Activated CD4-positive, alpha-beta T cell treated with anti-CD3 and anti-CD28 coated beads for 36 hours (primary cell): ENCODE data around the gene CPN2. TPM values are rescaled to one million over a fixed set of nuclear protein-coding genes. Genes with fewer than 3 reads are reported as not detected.

Experiments
- ATAC-seq: fragments of 200-7000 bp; cut with Tn5 transposase; one replicate; pipeline ENCODE4 v1.10.0; 2021; ENCODE audit warnings: mild to moderate bottlenecking, moderate library complexity
- CTCF ChIA-PET: fragments of 350-600 bp; sonication (Branson Sonifier 250); formaldehyde crosslinking; loops from one replicate; lab custom pipeline; 2021; ENCODE audit warnings: antibody characterized with exemption; lab: Charles Lee
- POLR2A ChIA-PET: fragments of 350-600 bp; sonication (Branson Sonifier 250); formaldehyde crosslinking; loops from one replicate; lab custom pipeline; 2021; ENCODE audit warnings: antibody characterized with exemption, inconsistent platforms; lab: Charles Lee
- DNase-seq: peaks from one replicate; pipeline ENCODE4 v3.0.0-alpha.2; 2020
- H3K27ac Mint-ChIP-seq: one replicate; pipeline ENCODE4 v1.8.0; 2021; ENCODE audit warnings: mixed read lengths
- H3K27me3 Mint-ChIP-seq: one replicate; pipeline ENCODE4 v1.8.0; 2021; ENCODE audit warnings: mixed read lengths
- H3K36me3 Mint-ChIP-seq: one replicate; pipeline ENCODE4 v1.8.0; 2021; ENCODE audit warnings: low read depth, mixed read lengths
- H3K4me1 Mint-ChIP-seq: one replicate; pipeline ENCODE4 v1.8.0; 2021; ENCODE audit warnings: mixed read lengths
- H3K4me3 Mint-ChIP-seq: one replicate; pipeline ENCODE4 v1.8.0; 2021; ENCODE audit warnings: mild to moderate bottlenecking, moderate library complexity, mixed read lengths
- H3K9me3 Mint-ChIP-seq: one replicate; pipeline ENCODE4 v1.8.0; 2021; ENCODE audit warnings: low read depth, mixed read lengths
- intact Hi-C, 2 experiments: fragments of 100-400 bp; cut with DNase I in 1 of 2; cut with micrococcal nuclease in 1 of 2; formaldehyde crosslinking; loops; one replicate each; pipeline versions ENCODE4 v1.14.2 to v1.15.1; 2022 to 2024; cut with DNase I, micrococcal nuclease
- total RNA-seq, 2 experiments: library from RNA; stranded (reverse); gene quantifications; one replicate each; pipeline ENCODE4 v1.2.3, GENCODE V29; 2021

Gene CPN2
- total RNA-seq, 2 experiments from 2014 or later = not detected

DNA sequence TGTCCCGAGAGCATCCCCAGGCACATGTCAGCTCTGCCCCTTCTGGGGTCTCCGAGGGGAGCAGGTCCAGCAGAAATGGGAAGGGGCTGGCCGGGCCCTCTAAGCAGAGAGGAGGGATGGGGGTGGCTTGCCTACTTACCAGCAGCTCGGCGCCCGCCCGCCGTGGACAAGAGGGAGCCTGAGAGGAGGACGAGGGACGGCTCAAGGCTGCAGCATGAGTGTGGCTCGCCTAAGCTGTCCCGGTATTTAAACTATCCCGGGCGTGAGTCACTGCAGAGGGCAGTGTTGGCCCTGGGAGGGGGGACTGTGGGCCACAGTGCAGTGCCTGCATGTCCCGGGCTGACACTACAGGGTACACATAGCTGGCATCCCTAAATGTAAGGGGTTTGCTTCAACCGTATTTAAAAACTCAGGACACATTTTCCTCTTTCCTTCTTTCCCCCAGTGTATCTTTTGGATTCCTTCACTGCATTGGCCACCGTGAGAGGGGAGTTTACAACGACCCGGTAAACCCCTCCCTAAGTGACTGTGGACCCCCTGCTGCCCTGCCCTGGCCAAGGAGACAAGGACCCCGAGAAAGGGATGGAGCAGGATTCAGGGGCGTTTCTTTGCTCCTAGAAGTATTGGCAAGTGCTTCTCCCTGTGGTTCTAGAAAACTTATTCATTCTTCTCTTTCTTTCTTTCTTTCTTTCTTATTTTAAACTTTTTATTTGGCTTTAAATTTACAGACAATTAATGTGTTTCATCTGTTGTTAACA is 18.6 kb upstream of the CPN2 start, which contains the start of gene LRRC15:
Gene LRRC15, minus strand, starts transcription at position 222 of the 758 bp plus-strand sequence. CDS start 8,700 bp downstream, outside the sequence.
- Mint-ChIP-seq H3K27me3 (peaks cover 26% of the 10 kb centered on the region), H3K36me3 (no peaks in the 10 kb centered on the region), H3K4me1 (no peaks in the 10 kb centered on the region), H3K9me3 (no peaks in the 10 kb centered on the region), H3K27ac (no peak within 1 kb of the TSS), H3K4me3 (no peak within 1 kb of the TSS)
- intact Hi-C loops = no loop called here
- ChIA-PET CTCF (no interaction called here), POLR2A (no interaction called here)
- ATAC-seq (no peak), DNase-seq (no peak)

GRCh38 chr3:194368918-194369317 is 17.8 kb upstream of the CPN2 start:
- Mint-ChIP-seq H3K36me3 (no peaks in the 10 kb centered on the region), H3K4me3 (no peak overlapping the region), H3K27ac (no peak overlapping the region), H3K9me3 (no peaks in the 10 kb centered on the region), H3K27me3 (peaks cover 26% of the 10 kb centered on the region), H3K4me1 (no peaks in the 10 kb centered on the region)
- ChIA-PET CTCF (no interaction called here), POLR2A (no interaction called here)
- ATAC-seq = no peak
- intact Hi-C loops = no loop called here
- no peak for DNase-seq

DNA sequence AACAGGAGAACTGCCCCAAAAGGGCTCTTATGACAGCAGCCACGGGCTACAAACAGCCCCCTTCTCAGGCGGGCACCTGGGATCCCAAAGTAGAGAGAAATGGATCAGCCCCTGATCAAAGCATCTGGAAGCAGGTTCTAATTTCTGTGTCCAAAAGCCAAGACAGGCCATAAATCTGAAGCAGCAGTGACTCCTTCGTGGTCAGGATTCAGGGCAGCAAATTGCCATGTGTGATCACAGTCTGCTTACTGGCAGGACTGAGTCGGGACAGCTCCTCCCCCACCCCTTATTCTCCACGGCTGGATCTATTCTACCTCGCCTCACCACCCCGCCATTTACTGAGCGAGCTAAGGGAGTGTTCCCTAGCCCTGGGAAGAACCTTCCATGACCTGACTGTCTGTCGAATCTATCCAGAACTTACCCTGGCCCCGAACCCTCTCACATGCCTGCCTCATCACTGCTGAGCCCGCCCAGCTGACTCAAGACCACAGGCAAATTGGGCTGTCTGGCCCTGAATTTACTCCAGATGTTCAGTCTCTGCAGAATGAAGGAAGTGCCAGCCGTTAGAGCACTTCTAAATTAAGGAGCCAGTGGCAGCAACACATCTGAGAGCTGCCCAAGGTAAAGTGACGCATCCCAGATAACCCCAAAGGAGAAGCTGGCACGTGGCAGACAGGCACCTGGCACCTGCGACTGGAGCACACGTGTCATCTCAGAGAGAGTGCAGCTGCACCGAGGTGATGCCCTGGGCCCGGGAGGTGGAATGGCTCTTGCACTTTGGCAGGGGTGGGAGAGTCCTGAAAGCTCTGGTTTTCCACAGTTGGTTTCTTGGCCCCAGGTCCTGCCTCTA is 17.1 kb upstream of the CPN2 start:
- H3K27ac Mint-ChIP-seq = no peak overlapping the region
- no peak overlapping the region for H3K4me3 Mint-ChIP-seq
- DNase-seq = no peak
- peaks cover 26% of the 10 kb centered on the region for H3K27me3 Mint-ChIP-seq
- no peaks in the 10 kb centered on the region for H3K36me3 Mint-ChIP-seq
- H3K4me1 Mint-ChIP-seq = no peaks in the 10 kb centered on the region
- intact Hi-C loops = no loop called here
- ChIA-PET CTCF (no interaction called here), POLR2A (no interaction called here)
- H3K9me3 Mint-ChIP-seq = no peaks in the 10 kb centered on the region
- no peak for ATAC-seq

DNA sequence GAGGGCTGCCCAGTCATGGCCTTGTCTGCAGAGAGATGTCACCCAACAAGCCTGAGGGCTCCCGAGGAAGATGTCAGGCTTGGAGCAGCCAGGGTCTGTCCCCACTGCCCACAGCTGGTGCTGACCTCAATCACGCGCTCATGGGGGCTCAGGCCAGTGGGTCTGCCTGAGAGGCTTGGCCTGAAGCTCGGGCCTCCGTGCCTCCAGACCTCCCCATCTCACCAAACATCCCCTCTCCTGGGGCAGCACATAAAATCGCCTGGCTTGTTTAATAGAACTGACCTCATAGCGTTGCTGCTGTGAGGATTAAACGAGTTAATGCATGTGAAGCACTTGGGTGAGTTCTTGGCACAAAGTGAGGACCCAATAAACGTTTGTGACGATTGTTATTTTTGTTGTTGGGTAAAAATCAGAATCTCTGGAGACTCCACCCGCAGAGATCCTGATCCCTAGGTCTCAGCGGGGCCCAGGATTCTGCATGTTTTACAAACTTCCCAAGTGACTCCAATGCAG is 14.9 kb upstream of the CPN2 start:
- ChIA-PET POLR2A (no interaction called here), CTCF (interaction anchor here (3.0 kb wide), 1 partner anchor 32 kb away, joined by 10 read pairs; no protein-coding TSS in a partner anchor)
- no peaks in the 10 kb centered on the region for H3K9me3 Mint-ChIP-seq
- intact Hi-C loops = no loop called here
- H3K36me3 Mint-ChIP-seq = no peaks in the 10 kb centered on the region
- H3K4me3 Mint-ChIP-seq = no peak overlapping the region
- H3K27me3 Mint-ChIP-seq = peaks cover 26% of the 10 kb centered on the region
- no peak for DNase-seq
- ATAC-seq = no peak
- H3K4me1 Mint-ChIP-seq = no peaks in the 10 kb centered on the region
- H3K27ac Mint-ChIP-seq = no peak overlapping the region

- Mint-ChIP-seq H3K36me3 (no peaks in the 10 kb centered on the region), H3K27me3 (peaks cover 23% of the 10 kb centered on the region), H3K4me1 (no peaks in the 10 kb centered on the region), H3K27ac (no peak overlapping the region), H3K4me3 (no peak overlapping the region), H3K9me3 (no peaks in the 10 kb centered on the region)
- no peak for ATAC-seq
- intact Hi-C loops = no loop called here
- CTCF ChIA-PET = interaction anchor here (1.1 to 3.0 kb wide), 2 partner anchors 22 to 32 kb away, joined by 4 to 10 read pairs; no protein-coding TSS in a partner anchor
- DNase-seq = no peak
- POLR2A ChIA-PET = no interaction called here
Observed at GRCh38 chr3:194365526-194365925, 14.4 kb upstream of the CPN2 start.

- Mint-ChIP-seq H3K9me3 (no peaks in the 10 kb centered on the region), H3K4me3 (no peak overlapping the region), H3K36me3 (no peaks in the 10 kb centered on the region), H3K27me3 (peaks cover 17% of the 10 kb centered on the region), H3K4me1 (no peaks in the 10 kb centered on the region), H3K27ac (no peak overlapping the region)
- DNase-seq (no peak), ATAC-seq (no peak)
- CTCF ChIA-PET = interaction anchor here (1.1 to 3.0 kb wide), 2 partner anchors 21 to 31 kb away, joined by 4 to 10 read pairs; no protein-coding TSS in a partner anchor
- POLR2A ChIA-PET = no interaction called here
- intact Hi-C loops = no loop called here
Observed at GRCh38 chr3:194364652-194365434, 13.7 kb upstream of the CPN2 start.

DNA sequence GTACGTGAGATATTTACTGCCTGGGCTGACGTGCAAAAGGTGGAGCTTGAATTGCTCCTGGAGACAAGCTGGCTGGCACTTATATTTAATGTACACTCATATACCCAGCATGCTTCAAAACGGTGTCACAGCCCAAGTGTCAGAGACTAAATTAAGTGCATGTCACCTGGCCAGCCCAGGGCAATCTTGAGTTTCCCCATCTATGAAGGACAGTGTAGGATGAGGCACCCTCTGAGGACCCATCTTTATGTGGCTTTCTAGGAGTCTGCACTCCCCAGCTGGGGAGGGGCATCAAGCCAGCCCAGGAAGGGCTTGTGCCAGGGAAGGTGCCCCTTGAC is 13.2 kb upstream of the CPN2 start:
- CTCF ChIA-PET = interaction anchor here (1.1 to 3.0 kb wide), 3 partner anchors 21 to 30 kb away, joined by 4 to 12 read pairs (median 10); no protein-coding TSS in a partner anchor
- H3K9me3 Mint-ChIP-seq = no peaks in the 10 kb centered on the region

GRCh38 chr3:194360568-194360967 is 9.4 kb upstream of the CPN2 start:
- ATAC-seq (no peak), DNase-seq (no peak)
- Mint-ChIP-seq H3K27ac (no peak overlapping the region), H3K4me3 (no peak overlapping the region), H3K27me3 (no peaks in the 10 kb centered on the region), H3K4me1 (no peaks in the 10 kb centered on the region), H3K9me3 (no peaks in the 10 kb centered on the region), H3K36me3 (no peaks in the 10 kb centered on the region)
- CTCF ChIA-PET = interaction anchor here (1.1 kb wide), 1 partner anchor 17 kb away, joined by 6 read pairs; no protein-coding TSS in a partner anchor
- POLR2A ChIA-PET = interaction anchor here (0.7 kb wide), 1 partner anchor 19 kb away, joined by 3 read pairs; no protein-coding TSS in a partner anchor
- intact Hi-C loops = no loop called here

More for the DNA sequence above, 13.2 kb upstream of the CPN2 start:
- ATAC-seq (no peak), DNase-seq (no peak)
- Mint-ChIP-seq H3K27me3 (peaks cover 15% of the 10 kb centered on the region), H3K4me1 (no peaks in the 10 kb centered on the region), H3K4me3 (no peak overlapping the region), H3K27ac (no peak overlapping the region), H3K36me3 (no peaks in the 10 kb centered on the region)
- POLR2A ChIA-PET = no interaction called here
- intact Hi-C loops = no loop called here

GRCh38 chr3:194357681-194358080 is 6.6 kb upstream of the CPN2 start:
- POLR2A ChIA-PET = no interaction called here
- intact Hi-C loops = no loop called here
- no peaks in the 10 kb centered on the region for H3K36me3 Mint-ChIP-seq
- DNase-seq = no peak
- H3K27me3 Mint-ChIP-seq = no peaks in the 10 kb centered on the region
- no peak overlapping the region for H3K27ac Mint-ChIP-seq
- no peaks in the 10 kb centered on the region for H3K9me3 Mint-ChIP-seq
- H3K4me3 Mint-ChIP-seq = no peak overlapping the region
- CTCF ChIA-PET = interaction anchor here (0.6 to 4.5 kb wide), 2 partner anchors 15 to 547 kb away, joined by 3 to 21 read pairs; no protein-coding TSS in a partner anchor
- no peak for ATAC-seq
- H3K4me1 Mint-ChIP-seq = no peaks in the 10 kb centered on the region

- no peak overlapping the region for H3K4me3 Mint-ChIP-seq
- no peaks in the 10 kb centered on the region for H3K36me3 Mint-ChIP-seq
- no peaks in the 10 kb centered on the region for H3K9me3 Mint-ChIP-seq
- H3K4me1 Mint-ChIP-seq = no peaks in the 10 kb centered on the region
- H3K27ac Mint-ChIP-seq = no peak overlapping the region
- intact Hi-C loops = no loop called here
- no peaks in the 10 kb centered on the region for H3K27me3 Mint-ChIP-seq
- CTCF ChIA-PET = interaction anchor here (0.5 to 4.5 kb wide), 7 partner anchors 9 to 1846 kb away, joined by 3 to 21 read pairs (median 3); no protein-coding TSS in a partner anchor
- DNase-seq (no peak), ATAC-seq (no peak)
- POLR2A ChIA-PET = no interaction called here
Observed at GRCh38 chr3:194355379-194355778, 4.3 kb upstream of the CPN2 start.

DNA sequence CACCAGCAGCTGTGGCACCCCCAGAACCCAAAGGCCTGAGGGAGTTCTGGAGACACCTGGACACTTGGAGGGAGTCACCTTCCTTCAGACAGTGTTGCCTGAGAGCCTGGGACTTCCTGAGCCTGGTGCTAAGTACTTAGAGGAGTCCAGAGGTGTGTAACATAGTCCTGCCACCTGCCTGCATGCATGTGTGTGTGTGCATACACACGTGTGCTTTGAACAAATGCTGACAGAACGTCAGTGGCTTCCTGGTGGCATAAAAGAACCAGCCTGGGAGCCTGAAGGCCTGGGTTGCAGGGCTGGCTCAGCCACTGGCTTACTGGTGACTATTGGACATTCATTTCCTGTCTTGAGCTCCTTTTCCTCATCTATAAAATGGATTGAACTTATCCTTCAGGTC is 3.2 kb upstream of the CPN2 start:
- no peak overlapping the region for H3K27ac Mint-ChIP-seq
- no peaks in the 10 kb centered on the region for H3K27me3 Mint-ChIP-seq
- DNase-seq = no peak
- H3K9me3 Mint-ChIP-seq = no peaks in the 10 kb centered on the region
- ATAC-seq = no peak
- CTCF ChIA-PET = interaction anchor here (4.5 kb wide), 1 partner anchor 12 kb away, joined by 21 read pairs; no protein-coding TSS in a partner anchor
- H3K4me1 Mint-ChIP-seq = no peaks in the 10 kb centered on the region
- H3K4me3 Mint-ChIP-seq = no peak overlapping the region
- POLR2A ChIA-PET = no interaction called here
- intact Hi-C loops = no loop called here
- H3K36me3 Mint-ChIP-seq = no peaks in the 10 kb centered on the region
